Frontal cortex (tissue), 4 donors: ENCODE data around the gene NES. TPM values are rescaled to one million over a fixed set of nuclear protein-coding genes. Genes with fewer than 3 reads are reported as not detected.

Experiments used
- DNase-seq, 2 donors: peaks; one replicate each; pipeline ENCODE4 v3.0.0; 2012; ENCODE audit warnings: low spot score in 2 of 2
- FAIRE-seq: peaks from 2 replicates; lab custom pipeline; 2012; peaks lifted over from hg19 to GRCh38; lab: Jason Lieb, UNC
- total RNA-seq: library from RNA; depleted of rRNA; stranded (reverse); fragments of >200 nt; gene quantifications from one replicate; pipeline ENCODE4 v1.2.3, GENCODE V29; 2014
- donor health status: control.
- donor health status: control.
- donor health status: control.

NES gene
- total RNA-seq, 1 donor from 2014 or later: 43.2 TPM

DNA sequence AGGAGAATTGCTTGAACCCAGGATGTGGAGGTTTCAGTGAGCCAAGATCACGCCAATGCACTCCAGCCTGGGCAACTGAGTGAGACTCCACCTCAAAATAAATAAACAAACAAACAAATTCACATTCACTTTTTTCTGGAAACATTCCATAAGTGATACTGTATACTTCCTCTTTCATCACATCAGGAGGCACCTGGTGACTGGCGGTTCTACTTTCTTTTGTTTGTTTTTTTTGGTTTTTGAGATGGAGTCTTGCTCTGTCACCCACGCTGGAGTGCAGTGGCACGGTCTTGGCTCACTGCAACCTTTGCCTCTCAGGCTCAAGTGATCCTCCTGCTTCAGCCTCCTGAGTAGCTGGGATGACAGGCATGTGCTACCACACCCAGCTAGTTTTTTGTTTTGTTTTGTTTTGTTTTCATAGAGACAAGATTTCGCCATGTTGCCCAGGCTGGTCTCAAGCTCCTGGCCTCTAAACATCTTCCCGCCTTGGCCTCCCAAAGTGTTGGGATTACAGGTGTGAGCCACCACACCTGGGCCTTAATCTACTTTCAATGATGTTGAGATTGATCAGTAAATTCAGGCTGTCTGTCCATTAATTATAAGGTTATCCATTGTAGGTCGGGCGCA lies 47.3 kb downstream of the NES start:
- DNase-seq: no peak
- FAIRE-seq: no peak

- FAIRE-seq (no peak), DNase-seq (no peak)
Measured at GRCh38 chr1:156627313-156627880, 49.8 kb downstream of the NES start.

DNA sequence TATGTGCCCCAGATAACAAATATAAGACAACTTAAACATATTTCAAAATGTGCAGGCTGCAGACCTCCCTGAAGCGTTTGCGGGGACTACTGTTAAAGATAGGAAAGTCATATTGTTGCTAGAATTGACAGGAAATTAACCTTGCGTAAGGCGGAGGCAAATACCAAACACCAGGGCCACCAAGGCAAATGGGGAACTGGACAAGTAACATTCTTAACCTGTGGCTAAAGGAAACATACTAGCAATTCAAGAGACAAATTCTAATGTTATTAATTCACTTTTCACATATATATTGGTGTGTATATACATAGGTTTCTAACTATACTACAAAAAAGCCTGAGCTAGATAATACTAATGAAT lies 51.1 kb downstream of the NES start:
- FAIRE-seq (no peak), DNase-seq (no peak)

- peak in 1 of 2 donors; percentile 56 for DNase-seq
- no peak for FAIRE-seq
Measured at GRCh38 chr1:156625436-156626078, 51.6 kb downstream of the NES start.

DNA sequence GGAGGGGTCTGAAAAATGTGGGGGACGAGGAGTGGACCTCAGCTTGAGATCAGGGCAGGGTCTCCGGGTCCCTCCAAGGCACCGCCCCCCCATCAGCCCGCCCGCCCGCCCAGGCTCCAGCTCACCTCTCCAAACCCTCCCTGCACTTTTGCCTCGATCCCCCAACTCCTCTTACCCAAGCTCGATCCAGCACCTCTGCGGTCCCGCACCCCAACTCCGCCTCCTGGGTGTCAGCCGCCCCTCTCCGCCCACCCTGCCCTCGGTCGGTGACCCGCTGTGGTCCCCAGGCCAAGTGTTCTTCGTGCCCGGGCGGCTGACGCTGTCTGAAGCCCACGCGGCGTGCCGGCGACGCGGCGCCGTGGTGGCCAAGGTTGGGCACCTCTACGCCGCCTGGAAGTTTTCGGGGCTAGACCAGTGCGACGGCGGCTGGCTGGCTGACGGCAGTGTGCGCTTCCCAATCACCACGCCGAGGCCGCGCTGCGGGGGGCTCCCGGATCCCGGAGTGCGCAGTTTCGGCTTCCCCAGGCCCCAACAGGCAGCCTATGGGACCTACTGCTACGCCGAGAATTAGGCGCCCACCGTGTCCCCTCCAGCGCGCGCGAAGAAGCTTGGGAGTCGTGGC lies 52.3 kb downstream of the NES start:
- DNase-seq (no peak), FAIRE-seq (no peak)

DNA sequence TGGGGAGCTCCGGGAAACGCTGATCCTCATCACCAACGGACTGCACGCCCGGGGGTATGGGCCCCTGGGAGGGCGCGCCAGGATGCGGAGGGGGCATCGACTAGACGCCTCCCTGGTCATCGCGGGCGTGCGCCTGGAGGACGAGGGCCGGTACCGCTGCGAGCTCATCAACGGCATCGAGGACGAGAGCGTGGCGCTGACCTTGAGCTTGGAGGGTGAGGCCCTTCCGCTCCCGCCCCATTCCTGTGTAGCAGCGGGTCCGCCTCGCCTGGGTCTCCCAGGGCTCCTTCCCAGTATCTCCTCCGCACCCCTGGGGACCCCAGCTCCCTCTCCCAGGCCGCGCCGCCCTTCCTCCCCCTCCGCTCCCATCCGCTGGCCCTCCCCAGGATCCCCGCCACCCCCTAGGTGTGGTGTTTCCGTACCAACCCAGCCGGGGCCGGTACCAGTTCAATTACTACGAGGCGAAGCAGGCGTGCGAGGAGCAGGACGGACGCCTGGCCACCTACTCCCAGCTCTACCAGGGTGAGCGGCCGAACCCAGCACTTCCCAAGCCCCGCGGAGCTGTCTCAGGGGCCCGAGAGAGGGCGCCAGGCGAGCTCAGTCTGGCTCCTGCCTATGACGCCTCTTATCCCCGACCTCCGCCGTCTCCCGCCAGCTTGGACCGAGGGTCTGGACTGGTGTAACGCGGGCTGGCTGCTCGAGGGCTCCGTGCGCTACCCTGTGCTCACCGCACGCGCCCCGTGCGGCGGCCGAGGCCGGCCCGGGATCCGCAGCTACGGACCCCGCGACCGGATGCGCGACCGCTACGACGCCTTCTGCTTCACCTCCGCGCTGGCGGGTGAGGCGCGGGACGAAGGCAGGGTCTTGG lies 53.0 kb downstream of the NES start:
- FAIRE-seq (no peak), DNase-seq (peak in 1 of 2 donors; percentile 48)

DNA sequence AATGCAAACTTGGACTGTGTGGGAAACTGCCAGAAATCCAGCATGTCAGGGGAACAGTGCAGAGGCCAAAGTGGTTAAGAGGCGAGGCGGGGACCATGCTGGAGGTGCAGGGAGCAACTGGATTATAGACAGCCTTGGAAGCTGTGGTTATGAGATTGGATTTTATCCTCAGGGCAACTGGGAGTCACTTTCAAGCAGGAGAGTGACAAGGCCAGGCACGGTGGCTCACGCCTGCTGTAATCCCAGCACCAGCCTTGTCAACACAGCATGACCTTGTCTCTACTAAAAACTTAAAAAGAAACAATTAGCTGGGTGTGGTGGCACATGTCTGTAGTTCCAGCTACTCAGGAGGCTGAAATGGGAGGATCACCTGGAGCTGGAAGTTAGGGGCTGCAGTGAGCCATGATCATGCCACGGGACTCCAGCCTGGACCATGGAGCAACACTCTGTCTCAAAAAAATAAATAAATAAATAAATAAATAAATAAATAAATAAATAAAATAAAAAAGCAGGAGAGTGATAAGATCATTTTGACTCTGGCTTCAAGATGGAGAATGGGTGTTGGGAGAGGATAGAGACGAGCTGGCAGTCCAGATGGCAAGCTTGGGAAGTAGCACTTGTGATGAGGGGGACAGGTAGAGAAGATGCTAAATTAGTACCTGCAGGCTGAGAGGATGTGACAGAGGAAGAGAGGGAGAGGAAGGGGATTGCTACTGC lies 54.5 kb downstream of the NES start:
- FAIRE-seq: no peak
- no peak for DNase-seq

DNA sequence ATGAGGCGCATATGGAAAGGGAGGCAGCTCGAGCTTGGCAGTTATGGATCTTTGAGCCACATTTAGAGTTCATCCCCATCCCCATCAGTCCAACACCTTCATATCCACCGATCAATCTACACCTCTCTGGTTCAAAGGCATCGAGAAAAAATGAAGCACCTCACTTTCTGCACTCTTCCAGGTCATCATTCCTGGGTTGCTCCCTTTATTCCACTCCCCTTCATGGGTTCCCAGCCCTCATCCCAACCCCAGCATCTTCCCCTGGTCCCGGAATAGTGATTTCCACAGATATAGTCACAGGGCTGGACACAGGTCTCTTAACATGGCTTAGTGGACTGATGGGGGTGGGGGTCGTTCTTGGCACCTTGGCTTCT lies 57.6 kb downstream of the NES start:
- no peak for FAIRE-seq

DNA sequence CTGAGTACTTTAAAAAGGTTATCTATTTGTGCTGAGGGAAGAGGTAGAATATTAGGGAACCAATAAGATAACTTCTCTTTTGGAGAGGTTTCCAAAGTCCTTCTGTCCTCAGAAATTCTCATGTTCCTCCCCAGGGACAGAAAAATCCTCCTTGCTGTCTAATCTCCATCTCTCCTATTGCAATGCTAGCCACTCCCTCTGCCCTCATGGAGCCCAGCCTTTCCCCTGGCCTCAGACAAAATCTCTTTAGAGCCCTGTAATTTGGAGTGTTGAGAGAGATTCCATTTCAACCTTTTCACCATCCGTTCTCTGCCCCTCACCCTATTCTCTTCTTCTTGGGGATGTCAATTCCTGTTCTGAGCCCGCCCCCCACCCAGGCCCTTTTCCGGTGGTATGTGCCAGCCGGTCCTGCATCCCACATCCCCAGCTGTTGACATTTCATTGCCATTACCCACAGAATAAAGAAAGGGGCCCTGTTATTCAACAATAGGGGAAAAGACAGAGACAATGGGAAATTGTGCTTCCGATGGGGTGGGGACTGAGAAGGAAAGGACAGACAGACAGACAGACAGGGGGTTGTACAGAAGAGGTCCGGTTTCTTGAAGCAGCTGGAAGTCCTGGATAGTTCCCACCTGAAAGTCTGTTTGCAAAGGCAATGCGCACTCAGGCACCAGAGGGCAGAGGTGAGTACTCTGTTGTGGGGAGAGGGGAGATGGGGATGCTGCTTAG lies 58.2 kb downstream of the NES start, which contains the start of gene HAPLN2:
Gene HAPLN2, plus strand, starts transcription at position 563 of the 729 bp plus-strand sequence. CDS start 4,076 bp downstream, outside the sequence.
- FAIRE-seq (no peak), DNase-seq (peak in 1 of 2 donors; percentile 47)

More for the DNA sequence above, 57.6 kb downstream of the NES start:
- DNase-seq: no peak

Other genes with a start within 250 kb of the NES start
- gene MEF2D, start 176.6 kb downstream of the NES start, total RNA-seq: 4.9 TPM
- 1.2 TPM for gene IQGAP3, start 104.8 kb downstream of the NES start, total RNA-seq
- not detected for gene TTC24, start 97.7 kb downstream of the NES start, total RNA-seq
- 34.6 TPM for gene NAXE, start 85.6 kb downstream of the NES start, total RNA-seq
- gene GPATCH4, start 75.9 kb downstream of the NES start, total RNA-seq: 5.7 TPM
- gene HAPLN2, start 58.0 kb downstream of the NES start, total RNA-seq: 0.41 TPM
- 52.2 TPM for gene BCAN, start 35.3 kb downstream of the NES start, total RNA-seq
- gene CRABP2, start 28.2 kb upstream of the NES start, total RNA-seq: 7.7 TPM
- gene METTL25B, start 51.1 kb upstream of the NES start, total RNA-seq: 5.7 TPM
- gene ISG20L2, start 51.4 kb upstream of the NES start, total RNA-seq: 7.3 TPM
- 14.7 TPM for gene MRPL24, start 63.7 kb upstream of the NES start, total RNA-seq
- gene HDGF, start 74.3 kb upstream of the NES start, total RNA-seq: 63.6 TPM
- 14.3 TPM for gene PRCC, start 90.1 kb upstream of the NES start, total RNA-seq
- 0.41 TPM for gene SH2D2A, start 139.4 kb upstream of the NES start, total RNA-seq
- under 0.01 TPM for gene INSRR, start 181.7 kb upstream of the NES start, total RNA-seq
- 0.41 TPM for gene NTRK1, start 183.5 kb upstream of the NES start, total RNA-seq
- gene PEAR1, start 216.3 kb upstream of the NES start, total RNA-seq: 0.41 TPM
- not detected for gene LRRC71, start 243.2 kb upstream of the NES start, total RNA-seq